Left lung (tissue), 10 donors: ENCODE data around the gene KITLG. TPM values are rescaled to one million over a fixed set of nuclear protein-coding genes. Genes with fewer than 3 reads are reported as not detected.

Experiments used
- ATAC-seq: fragments of 200-7000 bp; cut with Tn5 transposase; one replicate; pipeline ENCODE4 v1.9.1; 2020; ENCODE audit warnings: moderate library complexity
- DNase-seq, 4 donors: peaks; one replicate each; pipeline ENCODE4 v3.0.0-alpha.2; 2013 to 2020
- H3K27ac ChIP-seq, 2 donors: fragments of 200-600 bp; sonication (generic) in 1 of 2; one replicate each; pipeline versions ENCODE4 v1.5.0 to v1.8.0; 2020 to 2021
- H3K27me3 ChIP-seq, 2 donors: fragments of 200-600 bp; sonication (generic) in 1 of 2; one replicate each; pipeline versions ENCODE4 v1.5.0 to v1.8.0; 2020 to 2021
- H3K36me3 ChIP-seq, 2 donors: fragments of 200-600 bp; sonication (generic) in 1 of 2; one replicate each; pipeline versions ENCODE4 v1.5.0 to v1.8.0; 2020 to 2021
- H3K4me1 ChIP-seq, 2 donors: fragments of 200-600 bp; one replicate each; pipeline ENCODE4 v1.8.0; 2021
- H3K4me3 ChIP-seq, 2 donors: fragments of 200-600 bp; sonication (generic) in 1 of 2; one replicate each; pipeline versions ENCODE4 v1.5.0 to v1.8.0; 2020 to 2021; ENCODE audit warnings: mild to moderate bottlenecking in 1 of 2
- H3K9me3 ChIP-seq, 2 donors: fragments of 200-600 bp; sonication (generic) in 1 of 2; one replicate each; pipeline versions ENCODE4 v1.5.0 to v1.8.0; 2020 to 2021
- CTCF ChIP-seq, 2 donors: fragments of 200-600 bp; sonication (generic) in 1 of 2; IDR thresholded peaks; one replicate each; pipeline versions ENCODE4 v1.5.0 to v1.8.0; 2021; ENCODE audit warnings: antibody characterized with exemption in 2 of 2
- intact Hi-C, 2 donors: fragments of 100-400 bp; cut with DNase I; formaldehyde crosslinking; loops; one replicate each; pipeline versions ENCODE4 v1.11.2 to v1.14.2; 2022
- polyA plus RNA-seq, 6 donors: library from polyadenylated mRNA; unstranded; fragments of 120-200 nt; gene quantifications; one replicate each; pipeline ENCODE4 v1.2.1, GENCODE V29; 2013; ENCODE audit not compliant: insufficient read length in 6 of 6
- total RNA-seq, 2 donors: library from RNA; stranded (reverse); fragmentation: NEBNext Ultra II Directional; extraction: Animal tissue kit (Norgen Biotek cat#: 25700); gene quantifications; one replicate each; pipeline ENCODE4 v1.2.1, GENCODE V29; 2021
- donor health status: DM: no; HTN: yes; CAD: no.
- donor health status: DM: no; HTN: no; CAD: no.

Gene KITLG
- total and polyA plus RNA-seq, 8 donors = 35.6 to 69.1 (median 40.3) TPM

GRCh38 chr12:88538250-88538649 lies 42.0 kb downstream of the KITLG start:
- ATAC-seq (no peak), DNase-seq (no peak)
- no peaks in the 10 kb centered on the region for H3K9me3 ChIP-seq
- H3K27me3 ChIP-seq = no peaks in the 10 kb centered on the region
- H3K4me3 ChIP-seq = no peak overlapping the region
- no peak overlapping the region for H3K27ac ChIP-seq
- intact Hi-C loops = no loop called here
- TF ChIP-seq CTCF (IDR thresholded peaks at IDR 0.05) = no peak
- H3K36me3 ChIP-seq = peaks cover 0 to 29% of the 10 kb centered on the region in 2 donors
- H3K4me1 ChIP-seq = no peaks in the 10 kb centered on the region

GRCh38 chr12:88530868-88531267 lies 49.4 kb downstream of the KITLG start:
- DNase-seq = no peak
- no peak for TF ChIP-seq CTCF (IDR thresholded peaks at IDR 0.05)

GRCh38 chr12:88529531-88530488 lies 50.5 kb downstream of the KITLG start:
- H3K27ac ChIP-seq = peak overlapping the region in 1 of 2 donors; percentile 39
- no peaks in the 10 kb centered on the region for H3K27me3 ChIP-seq
- no peaks in the 10 kb centered on the region for H3K9me3 ChIP-seq
- H3K36me3 ChIP-seq = peaks cover 4 to 24% of the 10 kb centered on the region in 2 donors
- TF ChIP-seq CTCF (IDR thresholded peaks at IDR 0.05) = no peak
- no peak overlapping the region for H3K4me3 ChIP-seq
- H3K4me1 ChIP-seq = no peaks in the 10 kb centered on the region
- intact Hi-C loops = no loop called here
- DNase-seq (no peak), ATAC-seq (no peak)

More at GRCh38 chr12:88530868-88531267, 49.4 kb downstream of the KITLG start:
- Histone ChIP-seq H3K4me1 (no peaks in the 10 kb centered on the region), H3K9me3 (no peaks in the 10 kb centered on the region), H3K27me3 (no peaks in the 10 kb centered on the region), H3K36me3 (peaks cover 4 to 23% of the 10 kb centered on the region in 2 donors), H3K27ac (no peak overlapping the region), H3K4me3 (no peak overlapping the region)
- ATAC-seq = no peak
- intact Hi-C loops = no loop called here

- no peaks in the 10 kb centered on the region for H3K9me3 ChIP-seq
- peaks cover 0 to 18% of the 10 kb centered on the region in 2 donors for H3K36me3 ChIP-seq
- intact Hi-C loops = no loop called here
- peaks cover 10 to 16% of the 10 kb centered on the region in 2 donors for H3K4me1 ChIP-seq
- no peak for TF ChIP-seq CTCF (IDR thresholded peaks at IDR 0.05)
- no peak overlapping the region for H3K27ac ChIP-seq
- no peaks in the 10 kb centered on the region for H3K27me3 ChIP-seq
- no peak overlapping the region for H3K4me3 ChIP-seq
- ATAC-seq (no peak), DNase-seq (no peak)
Observed at GRCh38 chr12:88522961-88523360, 57.3 kb downstream of the KITLG start.

- TF ChIP-seq CTCF (IDR thresholded peaks at IDR 0.05) = no peak
- H3K4me1 ChIP-seq = peaks cover 10 to 16% of the 10 kb centered on the region in 2 donors
- no peaks in the 10 kb centered on the region for H3K9me3 ChIP-seq
- H3K27ac ChIP-seq = no peak overlapping the region
- H3K36me3 ChIP-seq = peaks cover 0 to 6% of the 10 kb centered on the region in 2 donors
- H3K4me3 ChIP-seq = no peak overlapping the region
- DNase-seq (no peak), ATAC-seq (no peak)
- intact Hi-C loops = no loop called here
- no peaks in the 10 kb centered on the region for H3K27me3 ChIP-seq
Observed at GRCh38 chr12:88520436-88520820, 59.8 kb downstream of the KITLG start.
